Measurements from ENCODE around the gene LRP1B. TPM values are rescaled to one million over a fixed set of nuclear protein-coding genes. Genes with fewer than 3 reads are reported as not detected.

LRP1B gene
- total and polyA plus RNA-seq, 2 donors from 2014 or later: 0.69 to 1.2 TPM

DNA sequence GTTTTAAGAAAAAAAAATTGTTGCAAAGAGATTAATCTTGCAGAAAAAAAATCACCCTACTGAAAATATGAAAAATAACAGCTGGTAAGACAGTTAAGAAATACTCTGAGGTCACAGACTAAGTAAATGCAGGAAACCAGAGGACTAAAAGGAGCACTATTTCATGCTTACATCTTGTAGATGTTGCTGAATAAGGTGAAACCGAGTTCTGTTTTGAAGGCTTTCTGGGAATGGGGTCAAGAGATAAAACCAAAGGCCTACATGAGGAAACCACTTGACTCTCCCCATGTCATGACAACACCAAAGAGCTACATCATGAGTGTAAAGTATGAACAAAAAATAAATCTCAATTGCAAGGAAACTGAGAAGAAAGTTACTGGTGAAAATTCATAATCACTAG lies 197.6 kb downstream of the LRP1B start:
- H3K27me3 ChIP-seq (ENCODE audit: control insufficient read depth, insufficient read depth, low read length): no peaks in the 10 kb centered on the region
- H3K27ac ChIP-seq (ENCODE audit: low read depth in 2 of 2, low read length in 2 of 2): no peak overlapping the region
- FAIRE-seq (no peak), DNase-seq (no peak)
- intact Hi-C loops (cut with DNase I): no loop called here
- H3K36me3 ChIP-seq (ENCODE audit: control insufficient read depth in 2 of 3, insufficient read depth in 3 of 3, low read length in 3 of 3): no peaks in the 10 kb centered on the region
- H3K4me1 ChIP-seq (ENCODE audit: control insufficient read depth in 2 of 3, insufficient read depth in 2 of 3, low read depth in 1 of 3, low read length in 3 of 3): no peaks in the 10 kb centered on the region
- H3K4me3 ChIP-seq (ENCODE audit: low read length in 3 of 3): no peak overlapping the region
- H3K9ac ChIP-seq (ENCODE audit: low read length in 3 of 3): no peak overlapping the region
- TF ChIP-seq, protein P1, sequence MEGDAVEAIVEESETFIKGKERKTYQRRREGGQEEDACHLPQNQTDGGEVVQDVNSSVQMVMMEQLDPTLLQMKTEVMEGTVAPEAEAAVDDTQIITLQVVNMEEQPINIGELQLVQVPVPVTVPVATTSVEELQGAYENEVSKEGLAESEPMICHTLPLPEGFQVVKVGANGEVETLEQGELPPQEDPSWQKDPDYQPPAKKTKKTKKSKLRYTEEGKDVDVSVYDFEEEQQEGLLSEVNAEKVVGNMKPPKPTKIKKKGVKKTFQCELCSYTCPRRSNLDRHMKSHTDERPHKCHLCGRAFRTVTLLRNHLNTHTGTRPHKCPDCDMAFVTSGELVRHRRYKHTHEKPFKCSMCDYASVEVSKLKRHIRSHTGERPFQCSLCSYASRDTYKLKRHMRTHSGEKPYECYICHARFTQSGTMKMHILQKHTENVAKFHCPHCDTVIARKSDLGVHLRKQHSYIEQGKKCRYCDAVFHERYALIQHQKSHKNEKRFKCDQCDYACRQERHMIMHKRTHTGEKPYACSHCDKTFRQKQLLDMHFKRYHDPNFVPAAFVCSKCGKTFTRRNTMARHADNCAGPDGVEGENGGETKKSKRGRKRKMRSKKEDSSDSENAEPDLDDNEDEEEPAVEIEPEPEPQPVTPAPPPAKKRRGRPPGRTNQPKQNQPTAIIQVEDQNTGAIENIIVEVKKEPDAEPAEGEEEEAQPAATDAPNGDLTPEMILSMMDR (IDR thresholded peaks at IDR 0.05; ENCODE audit: borderline replicate concordance, extremely low read depth, insufficient read depth): no peak
- no peaks in the 10 kb centered on the region for H3K9me3 ChIP-seq (ENCODE audit: control insufficient read depth in 2 of 3, insufficient read depth in 1 of 3, low read length in 3 of 3)

DNA sequence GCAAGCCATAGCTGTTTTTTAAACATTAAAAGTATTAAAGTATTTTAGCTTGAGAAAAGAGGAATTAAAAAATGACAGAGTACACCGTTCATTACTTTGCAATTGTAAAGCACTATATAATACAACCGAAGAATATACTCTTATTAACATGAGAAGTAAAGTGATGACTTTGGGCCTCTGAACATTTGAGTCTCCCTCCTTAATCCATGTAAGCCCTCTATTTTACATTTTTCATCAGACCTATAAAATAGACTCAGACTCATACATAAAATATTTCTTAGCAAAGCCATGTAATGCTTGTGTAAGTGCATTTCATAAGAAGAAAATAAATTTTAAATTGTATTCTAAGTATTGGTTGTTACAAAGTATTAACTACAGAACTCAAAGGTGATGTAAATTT lies 198.6 kb downstream of the LRP1B start:
- TF ChIP-seq, protein P1 (IDR thresholded peaks at IDR 0.05; ENCODE audit: borderline replicate concordance, extremely low read depth, insufficient read depth): no peak
- Histone ChIP-seq H3K4me1 (ENCODE audit: control insufficient read depth in 2 of 3, insufficient read depth in 2 of 3, low read depth in 1 of 3, low read length in 3 of 3) (no peaks in the 10 kb centered on the region), H3K9ac (ENCODE audit: low read length in 3 of 3) (no peak overlapping the region), H3K36me3 (ENCODE audit: control insufficient read depth in 2 of 3, insufficient read depth in 3 of 3, low read length in 3 of 3) (no peaks in the 10 kb centered on the region), H3K27ac (ENCODE audit: low read depth in 2 of 2, low read length in 2 of 2) (no peak overlapping the region), H3K9me3 (ENCODE audit: control insufficient read depth in 2 of 3, insufficient read depth in 1 of 3, low read length in 3 of 3) (no peaks in the 10 kb centered on the region), H3K4me3 (ENCODE audit: low read length in 3 of 3) (no peak overlapping the region), H3K27me3 (ENCODE audit: control insufficient read depth, insufficient read depth, low read length) (no peaks in the 10 kb centered on the region)
- no peak for DNase-seq
- no peak for FAIRE-seq
- intact Hi-C loops (cut with DNase I): no loop called here

DNA sequence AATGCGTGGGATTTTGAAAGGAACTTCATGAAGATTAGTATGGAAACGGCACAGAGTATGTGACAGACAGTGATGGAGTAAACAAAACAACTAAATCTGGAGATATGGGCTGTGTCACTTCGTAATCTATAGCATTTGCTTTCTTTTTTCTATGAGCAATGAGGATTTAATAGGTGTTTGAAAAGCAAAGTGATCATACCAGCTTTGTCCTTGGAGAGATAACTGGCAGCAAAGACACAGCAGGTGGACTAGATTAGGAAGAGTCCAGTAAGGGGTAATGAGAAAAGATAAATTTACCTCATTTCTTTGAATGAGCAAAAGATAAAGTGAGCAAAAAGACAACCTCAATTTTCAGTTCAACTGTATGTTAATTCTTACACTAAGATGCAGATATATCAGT lies 199.0 kb downstream of the LRP1B start:
- no peaks in the 10 kb centered on the region for H3K27me3 ChIP-seq (ENCODE audit: control insufficient read depth, insufficient read depth, low read length)
- H3K9me3 ChIP-seq (ENCODE audit: control insufficient read depth in 2 of 3, insufficient read depth in 1 of 3, low read length in 3 of 3): no peaks in the 10 kb centered on the region
- no peak overlapping the region for H3K27ac ChIP-seq (ENCODE audit: low read depth in 2 of 2, low read length in 2 of 2)
- FAIRE-seq (no peak), DNase-seq (no peak)
- H3K4me3 ChIP-seq (ENCODE audit: low read length in 3 of 3): no peak overlapping the region
- no peak overlapping the region for H3K9ac ChIP-seq (ENCODE audit: low read length in 3 of 3)
- H3K36me3 ChIP-seq (ENCODE audit: control insufficient read depth in 2 of 3, insufficient read depth in 3 of 3, low read length in 3 of 3): no peaks in the 10 kb centered on the region
- no peaks in the 10 kb centered on the region for H3K4me1 ChIP-seq (ENCODE audit: control insufficient read depth in 2 of 3, insufficient read depth in 2 of 3, low read depth in 1 of 3, low read length in 3 of 3)
- intact Hi-C loops (cut with DNase I): no loop called here
- TF ChIP-seq, protein P1 (IDR thresholded peaks at IDR 0.05; ENCODE audit: borderline replicate concordance, extremely low read depth, insufficient read depth): no peak

DNA sequence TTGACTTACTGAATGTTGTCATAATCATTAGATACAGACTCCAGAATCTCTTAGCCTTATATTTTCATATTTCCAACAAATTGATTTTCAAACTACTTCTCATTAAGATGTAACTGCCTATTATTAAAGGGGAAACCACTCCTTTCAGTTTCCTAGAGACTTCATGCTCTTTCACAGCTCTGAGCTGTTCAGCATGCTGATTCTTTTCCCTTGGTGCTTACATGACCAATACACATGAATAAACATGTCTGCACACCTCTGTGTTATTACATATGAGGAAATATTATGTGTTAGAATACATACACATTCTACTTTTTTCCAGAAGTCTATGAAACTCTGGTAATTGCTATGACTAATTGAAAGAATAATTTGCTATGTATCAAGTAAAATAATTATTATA lies 200.0 kb downstream of the LRP1B start:
- Histone ChIP-seq H3K27me3 (ENCODE audit: control insufficient read depth, insufficient read depth, low read length) (no peaks in the 10 kb centered on the region), H3K4me3 (ENCODE audit: low read length in 3 of 3) (no peak overlapping the region), H3K9me3 (ENCODE audit: control insufficient read depth in 2 of 3, insufficient read depth in 1 of 3, low read length in 3 of 3) (no peaks in the 10 kb centered on the region), H3K4me1 (ENCODE audit: control insufficient read depth in 2 of 3, insufficient read depth in 2 of 3, low read depth in 1 of 3, low read length in 3 of 3) (no peaks in the 10 kb centered on the region), H3K27ac (ENCODE audit: low read depth in 2 of 2, low read length in 2 of 2) (no peak overlapping the region), H3K9ac (ENCODE audit: low read length in 3 of 3) (no peak overlapping the region), H3K36me3 (ENCODE audit: control insufficient read depth in 2 of 3, insufficient read depth in 3 of 3, low read length in 3 of 3) (no peaks in the 10 kb centered on the region)
- FAIRE-seq (no peak), DNase-seq (no peak)
- TF ChIP-seq, protein P1 (IDR thresholded peaks at IDR 0.05; ENCODE audit: borderline replicate concordance, extremely low read depth, insufficient read depth): no peak
- intact Hi-C loops (cut with DNase I): no loop called here
